Activated naive CD8-positive, alpha-beta T cell treated with anti-CD3 and anti-CD28 coated beads for 36 hours (primary cell): ENCODE measurements around the gene HSPG2. TPM values are rescaled to one million over a fixed set of nuclear protein-coding genes. Genes with fewer than 3 reads are reported as not detected.
A peak's percentile ranks its signal among the peaks of the same experiment; 100 is the strongest.
"Not testable (repeated sequence)": the region's sequence is repeated elsewhere in the genome, so short reads cannot be mapped to it uniquely, and the experiment has no call there.

Experiments used
- DNase-seq: peaks from one replicate; pipeline ENCODE4 v3.0.0; 2021
- H3K27ac Mint-ChIP-seq: one replicate; pipeline ENCODE4 v1.8.0; 2022; ENCODE audit warnings: mild to moderate bottlenecking, moderate library complexity, mixed read lengths
- H3K27me3 Mint-ChIP-seq: one replicate; pipeline ENCODE4 v1.8.0; 2022; ENCODE audit warnings: mild to moderate bottlenecking, mixed read lengths
- H3K36me3 Mint-ChIP-seq: one replicate; pipeline ENCODE4 v1.8.0; 2021; ENCODE audit warnings: mild to moderate bottlenecking, mixed read lengths
- H3K4me1 Mint-ChIP-seq: one replicate; pipeline ENCODE4 v1.8.0; 2021; ENCODE audit warnings: mixed read lengths
- H3K4me3 Mint-ChIP-seq: one replicate; pipeline ENCODE4 v1.8.0; 2022; ENCODE audit warnings: mild to moderate bottlenecking, moderate library complexity, mixed read lengths
- H3K9me3 Mint-ChIP-seq: one replicate; pipeline ENCODE4 v1.8.0; 2022; ENCODE audit warnings: mixed read lengths
- total RNA-seq, 2 experiments: library from RNA; stranded (reverse); gene quantifications; one replicate each; pipeline ENCODE4 v1.2.3, GENCODE V29; 2021

HSPG2 gene
- total RNA-seq, 2 experiments from 2014 or later, result 11.0 to 11.6 TPM

DNA sequence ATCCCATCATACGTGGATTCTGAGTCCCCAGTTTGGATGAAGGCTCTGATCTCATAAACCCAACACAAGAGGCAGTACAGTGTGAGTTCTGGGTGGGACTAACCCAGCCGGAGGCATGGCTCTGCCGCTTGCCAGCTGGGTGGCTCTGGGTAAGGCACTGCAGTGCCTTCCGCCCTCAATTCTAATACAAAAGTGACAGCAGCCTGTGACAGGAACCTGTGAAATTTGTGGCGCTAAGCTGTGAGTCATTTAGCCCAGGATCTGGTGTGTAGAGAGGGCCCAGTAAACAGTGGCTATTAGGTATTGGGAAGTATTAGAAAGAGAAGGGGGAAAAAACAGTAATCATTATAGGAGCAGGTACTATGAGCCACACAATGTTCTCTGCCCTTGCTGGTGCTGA is 23.3 kb downstream of the HSPG2 start:
- H3K36me3 Mint-ChIP-seq, result no peaks in the 10 kb centered on the region
- DNase-seq, result peak; percentile 39
- H3K4me1 Mint-ChIP-seq, result peaks cover 25% of the 10 kb centered on the region
- H3K4me3 Mint-ChIP-seq, result no peak overlapping the region
- H3K27me3 Mint-ChIP-seq, result no peaks in the 10 kb centered on the region
- peak overlapping the region; percentile 73 for H3K27ac Mint-ChIP-seq
- no peaks in the 10 kb centered on the region for H3K9me3 Mint-ChIP-seq

DNA sequence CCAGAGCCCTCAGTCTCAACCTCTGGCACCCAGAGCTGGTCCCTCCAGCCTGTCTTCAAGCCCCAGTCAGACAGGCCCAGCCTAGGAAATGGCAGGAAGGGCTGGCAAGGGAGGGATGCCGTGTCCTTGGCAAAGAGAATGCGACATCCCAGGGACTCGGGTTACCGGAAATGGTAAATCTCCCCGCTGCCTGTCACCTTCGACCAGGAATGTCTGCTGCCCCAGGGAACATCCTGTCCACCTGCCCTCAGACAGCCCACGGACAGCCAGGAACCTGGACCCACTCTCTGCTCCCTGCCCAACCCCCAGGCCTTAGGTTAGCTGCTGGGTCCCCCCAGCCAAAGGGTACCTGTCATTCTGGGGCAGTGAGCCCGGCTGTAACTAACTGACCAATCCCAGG is 23.9 kb downstream of the HSPG2 start:
- DNase-seq, result no peak
- Mint-ChIP-seq H3K27ac (peak overlapping the region; percentile 73), H3K27me3 (no peaks in the 10 kb centered on the region), H3K36me3 (no peaks in the 10 kb centered on the region), H3K4me3 (no peak overlapping the region), H3K9me3 (no peaks in the 10 kb centered on the region), H3K4me1 (peaks cover 25% of the 10 kb centered on the region)

DNA sequence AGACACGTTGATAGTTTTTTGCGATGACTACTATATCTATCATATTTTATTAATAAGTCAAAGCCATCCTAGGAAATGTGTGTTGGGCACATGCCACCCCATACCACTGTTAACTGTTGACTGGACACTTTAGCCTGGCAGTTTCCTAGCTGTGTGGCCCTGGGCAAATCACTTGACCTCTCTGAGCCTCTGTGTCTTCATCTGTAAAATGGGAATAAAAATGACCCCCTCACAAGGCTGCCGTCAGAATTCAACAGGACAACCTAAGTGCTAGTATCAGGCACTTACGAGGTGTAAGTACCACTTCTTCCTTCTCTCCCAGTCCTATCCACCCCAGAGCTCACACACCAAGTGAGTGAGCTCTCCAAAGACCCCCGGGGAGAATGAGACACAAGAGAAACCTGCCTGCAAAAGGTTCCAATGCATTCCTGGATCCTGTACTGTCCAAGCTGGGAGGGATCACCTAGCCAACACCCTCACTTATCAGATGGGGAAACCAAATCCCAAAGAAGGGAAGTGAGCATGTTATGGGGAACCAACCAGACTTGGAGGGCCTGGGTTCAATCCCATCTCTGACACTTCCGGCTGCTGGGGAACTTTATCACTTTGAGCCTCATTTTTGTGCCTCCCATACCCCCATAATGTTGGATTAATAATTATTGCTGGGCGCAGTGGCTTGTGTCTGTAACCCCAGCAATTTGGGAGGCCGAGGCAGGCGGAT is 24.9 kb downstream of the HSPG2 start:
- Mint-ChIP-seq H3K9me3 (no peaks in the 10 kb centered on the region), H3K27ac (no peak overlapping the region), H3K4me3 (no peak overlapping the region), H3K36me3 (no peaks in the 10 kb centered on the region), H3K4me1 (peaks cover 28% of the 10 kb centered on the region), H3K27me3 (no peaks in the 10 kb centered on the region)
- no peak for DNase-seq

DNA sequence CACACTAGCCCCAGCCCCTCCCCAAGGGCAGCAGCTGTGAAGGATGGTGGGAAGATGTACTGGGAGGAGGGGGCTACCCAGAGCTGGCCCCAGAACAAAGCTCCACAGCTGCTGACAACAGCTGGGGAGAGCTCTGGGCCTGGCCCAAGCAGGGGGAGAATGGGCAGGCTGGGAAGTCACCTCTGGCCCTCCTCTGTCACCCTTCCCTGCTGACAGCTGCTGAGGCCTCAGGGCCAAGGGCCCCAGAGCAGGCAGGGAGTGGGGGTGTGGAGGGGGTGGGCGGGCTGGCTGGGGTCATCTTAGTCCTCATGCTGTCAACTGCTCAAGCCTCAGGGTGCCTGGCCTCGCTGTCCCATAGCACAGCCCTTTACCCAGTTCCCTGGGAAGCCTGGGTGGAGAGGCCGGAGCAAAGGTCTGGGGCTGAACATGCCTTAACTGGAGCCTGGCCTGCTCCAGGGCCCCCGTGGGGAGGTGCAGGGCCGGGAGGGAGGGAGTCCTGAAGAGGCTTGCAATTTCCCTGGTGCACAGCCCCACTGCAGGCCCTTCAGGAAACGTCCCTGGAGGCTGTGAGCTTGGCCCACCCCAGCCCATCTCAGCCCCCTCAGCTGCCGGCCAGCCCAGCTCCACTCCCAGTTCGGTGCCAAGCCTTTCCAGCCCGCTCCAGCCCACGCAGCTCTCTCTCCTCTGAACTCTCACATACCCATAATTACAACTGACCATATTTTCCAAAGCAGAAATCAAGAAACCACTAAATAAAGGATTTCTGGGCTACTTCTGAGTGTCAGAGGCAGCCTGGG is 25.7 kb downstream of the HSPG2 start:
- no peak overlapping the region for H3K27ac Mint-ChIP-seq
- DNase-seq, result no peak
- H3K36me3 Mint-ChIP-seq, result no peaks in the 10 kb centered on the region
- H3K9me3 Mint-ChIP-seq, result no peaks in the 10 kb centered on the region
- no peaks in the 10 kb centered on the region for H3K27me3 Mint-ChIP-seq
- peaks cover 28% of the 10 kb centered on the region for H3K4me1 Mint-ChIP-seq
- H3K4me3 Mint-ChIP-seq, result no peak overlapping the region

DNA sequence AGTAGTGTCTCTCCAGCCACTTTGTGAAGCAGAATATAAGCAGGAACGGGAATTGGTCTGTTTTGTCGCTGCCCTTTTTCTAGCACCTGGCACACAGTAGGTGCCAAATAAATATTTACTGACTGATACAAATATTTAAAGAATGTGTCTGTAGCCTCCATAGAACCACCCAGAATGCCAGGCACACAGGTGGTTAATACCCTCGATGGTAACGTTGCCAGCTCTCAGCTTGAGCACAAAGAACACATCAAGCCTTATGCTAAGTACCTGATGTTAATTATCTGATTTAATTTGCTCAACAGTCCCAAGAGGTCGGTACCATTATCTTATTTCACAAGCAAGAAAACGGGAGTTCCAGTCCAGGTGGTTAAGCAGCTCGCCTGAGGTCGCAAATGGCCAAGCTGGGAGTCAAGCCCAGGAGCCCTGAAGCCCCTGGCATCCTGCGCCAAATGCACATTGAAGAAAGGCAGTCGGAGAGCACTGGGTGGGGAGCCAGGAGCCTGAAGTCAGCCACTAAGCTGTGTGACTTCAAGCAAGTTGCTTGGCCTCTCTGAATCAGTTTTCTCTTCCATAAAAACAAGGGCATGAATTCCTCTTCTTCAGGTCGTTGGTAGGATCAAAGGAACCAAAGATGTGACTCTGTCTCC is 26.4 kb downstream of the HSPG2 start:
- Mint-ChIP-seq H3K27ac (peak overlapping the region; percentile 82), H3K27me3 (no peaks in the 10 kb centered on the region), H3K9me3 (no peaks in the 10 kb centered on the region), H3K36me3 (no peaks in the 10 kb centered on the region), H3K4me1 (peaks cover 28% of the 10 kb centered on the region), H3K4me3 (no peak overlapping the region)
- DNase-seq, result no peak

DNA sequence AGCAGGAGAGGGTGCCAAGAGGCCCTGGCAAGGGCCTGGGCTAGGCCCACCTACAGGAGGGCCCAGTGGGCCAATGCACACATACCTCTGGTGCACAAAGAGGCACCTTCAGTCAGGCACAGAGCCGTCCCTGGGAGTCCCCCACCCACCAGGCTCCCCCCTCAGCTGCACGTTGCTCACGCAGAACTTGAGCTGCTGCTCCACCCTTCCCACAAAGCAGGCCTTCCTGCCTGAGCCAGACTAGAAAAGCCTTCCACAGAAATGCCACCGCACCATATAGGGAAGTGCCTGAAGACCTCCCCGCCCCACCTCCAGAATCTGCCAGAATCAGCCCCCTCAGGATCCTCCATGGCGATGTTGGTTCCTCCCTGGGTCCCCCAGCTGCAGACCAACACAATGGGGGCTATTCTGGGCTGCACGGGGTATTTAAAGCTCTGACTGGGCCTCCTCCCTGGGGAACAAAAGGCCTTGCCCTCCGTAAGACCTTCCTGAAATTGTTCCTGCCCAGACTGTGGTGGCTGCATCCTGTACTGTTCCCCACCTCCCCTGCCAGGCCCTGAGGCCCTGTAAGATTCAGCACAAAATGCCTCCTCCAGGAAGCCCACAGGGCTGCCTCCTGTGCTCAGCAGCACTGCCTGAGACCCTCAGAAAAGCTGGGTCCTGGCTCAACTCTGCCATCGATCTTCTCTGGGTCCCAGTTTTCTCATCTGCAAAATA is 27.2 kb downstream of the HSPG2 start:
- H3K9me3 Mint-ChIP-seq, result no peaks in the 10 kb centered on the region
- peak; percentile 74 for DNase-seq
- peaks cover 33% of the 10 kb centered on the region for H3K4me1 Mint-ChIP-seq
- no peaks in the 10 kb centered on the region for H3K27me3 Mint-ChIP-seq
- H3K36me3 Mint-ChIP-seq, result no peaks in the 10 kb centered on the region
- peak overlapping the region; percentile 82 for H3K27ac Mint-ChIP-seq
- H3K4me3 Mint-ChIP-seq, result peak overlapping the region; percentile 60

DNA sequence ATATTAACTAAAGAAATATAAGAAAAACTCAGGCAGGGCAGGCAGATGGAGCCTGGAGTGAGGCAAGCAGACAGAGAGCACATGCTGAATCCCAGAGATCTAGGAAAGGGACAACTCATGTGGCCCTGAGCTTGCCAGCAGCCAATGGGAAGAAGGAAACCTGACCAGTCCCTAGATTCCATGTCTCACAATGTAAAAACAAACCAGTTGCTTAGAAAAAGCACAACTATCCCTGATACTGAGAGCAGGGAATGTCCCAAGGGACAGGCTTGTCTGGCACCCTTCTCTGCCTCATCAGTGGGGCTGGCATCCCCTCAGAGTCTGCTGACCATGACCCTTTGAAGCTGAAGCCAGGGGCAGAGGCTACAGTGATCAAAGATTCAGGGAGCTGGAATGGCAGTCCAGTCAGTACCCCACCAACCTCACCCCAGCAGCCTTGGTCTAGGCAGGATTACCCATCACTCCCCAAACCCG is 27.8 kb downstream of the HSPG2 start:
- peak overlapping the region; percentile 82 for H3K27ac Mint-ChIP-seq

DNA sequence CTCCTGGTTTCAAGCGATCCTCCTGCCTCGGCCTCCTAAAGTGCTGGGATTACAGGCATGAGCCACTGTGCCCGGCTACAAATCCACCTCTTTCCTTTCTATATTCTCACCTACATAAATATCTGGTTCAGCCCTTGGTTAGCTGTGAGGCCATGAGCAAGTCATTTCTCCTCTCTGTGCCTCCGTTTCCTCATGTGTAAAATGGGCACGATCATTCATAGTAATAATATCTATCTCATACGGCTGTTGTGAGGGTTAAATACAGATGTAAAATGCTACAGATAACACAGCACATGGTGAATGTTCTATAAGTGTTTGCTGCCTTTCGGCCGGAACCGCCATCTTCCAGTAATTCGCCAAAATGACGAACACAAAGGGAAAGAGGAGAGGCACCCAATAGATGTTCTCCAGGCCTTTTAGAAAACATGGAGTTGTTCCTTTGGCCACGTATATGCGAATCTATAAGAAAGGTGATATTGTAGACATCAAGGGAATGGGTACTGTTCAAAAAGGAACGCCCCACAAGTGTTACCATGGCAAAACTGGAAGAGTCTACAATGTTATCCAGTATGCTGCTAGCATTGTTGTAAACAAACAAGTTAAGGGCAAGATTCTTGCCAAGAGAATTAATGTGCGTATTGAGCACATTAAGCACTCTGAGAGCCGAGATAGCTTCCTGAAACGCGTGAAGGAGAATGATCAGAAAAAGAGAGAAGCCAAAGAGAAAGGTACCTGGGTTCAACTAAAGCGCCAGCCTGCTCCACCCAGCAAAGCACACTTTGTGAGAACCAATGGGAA is 29.2 kb downstream of the HSPG2 start:
- Mint-ChIP-seq H3K27ac (peak overlapping the region; percentile 2), H3K4me1 (peaks cover 30% of the 10 kb centered on the region)
- not testable (repeated sequence) for DNase-seq, H3K27me3 Mint-ChIP-seq, H3K9me3 Mint-ChIP-seq, H3K36me3 Mint-ChIP-seq, H3K4me3 Mint-ChIP-seq

More for the DNA sequence above, 27.8 kb downstream of the HSPG2 start:
- Mint-ChIP-seq H3K36me3 (no peaks in the 10 kb centered on the region), H3K27me3 (no peaks in the 10 kb centered on the region), H3K9me3 (no peaks in the 10 kb centered on the region), H3K4me1 (peaks cover 36% of the 10 kb centered on the region), H3K4me3 (peak overlapping the region; percentile 60)
- DNase-seq, result no peak

DNA sequence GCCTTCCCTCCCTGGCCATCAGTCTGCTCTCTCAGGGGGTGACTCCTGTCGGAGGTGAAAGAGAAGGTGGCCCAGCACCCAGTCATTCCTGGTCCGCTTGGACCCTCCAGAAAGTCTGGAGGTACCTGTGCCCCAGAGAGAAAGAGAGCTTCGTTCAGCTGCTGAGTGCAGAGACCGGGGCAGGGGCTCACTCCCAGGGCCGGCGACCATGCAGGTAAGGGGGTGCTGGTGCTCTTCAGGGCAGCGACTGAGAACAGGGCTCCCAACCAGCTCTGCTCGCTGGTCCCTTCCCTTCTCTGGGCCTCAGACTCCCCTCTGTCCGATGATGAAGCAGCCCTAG is 30.1 kb downstream of the HSPG2 start:
- Mint-ChIP-seq H3K36me3 (no peaks in the 10 kb centered on the region), H3K4me1 (peaks cover 32% of the 10 kb centered on the region), H3K4me3 (no peak overlapping the region), H3K27ac (no peak overlapping the region), H3K27me3 (no peaks in the 10 kb centered on the region), H3K9me3 (no peaks in the 10 kb centered on the region)
- DNase-seq, result no peak

DNA sequence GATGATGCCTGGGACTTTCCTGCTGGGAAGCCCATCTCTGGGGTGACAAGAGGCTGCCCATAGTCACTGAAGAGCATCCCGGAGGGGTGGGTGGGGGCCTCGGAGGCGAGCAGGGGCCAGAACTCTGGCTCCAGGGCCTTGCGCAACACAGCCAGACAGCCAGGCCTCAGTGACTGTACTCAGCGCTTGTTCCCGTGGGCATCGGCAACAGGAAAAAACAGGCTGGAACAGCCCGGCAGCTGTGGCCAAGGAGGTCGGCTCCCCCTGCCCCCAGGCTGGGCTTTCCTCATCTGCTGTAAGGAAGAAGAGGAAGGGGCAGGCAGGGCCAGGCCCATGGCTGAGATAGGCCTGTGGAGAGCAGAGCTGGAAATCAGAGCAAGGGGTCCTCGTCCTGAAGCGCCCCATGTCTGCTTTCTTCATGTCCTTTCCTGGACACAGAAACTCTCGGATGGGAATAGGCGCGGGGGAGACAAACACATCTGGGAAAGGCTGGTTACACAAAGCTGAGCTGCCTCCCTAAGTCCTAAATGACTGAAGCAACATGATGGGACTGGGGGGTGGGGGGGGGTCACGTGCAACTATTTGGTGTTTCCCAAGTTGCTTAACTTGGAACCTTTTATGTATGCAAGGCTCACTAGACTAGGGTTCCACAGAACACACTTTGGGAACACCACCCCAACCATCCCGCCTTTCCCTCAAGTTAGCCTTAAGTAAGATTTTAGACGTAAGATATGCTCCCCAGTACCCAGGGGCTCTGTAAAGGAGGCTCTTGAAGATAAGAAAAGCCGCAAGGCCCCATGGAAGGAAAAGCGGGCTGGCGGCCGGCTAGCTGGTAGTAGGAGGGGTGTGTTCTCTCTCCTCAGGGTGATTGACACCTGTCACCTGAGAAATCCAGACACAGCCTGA is 30.7 kb downstream of the HSPG2 start:
- Mint-ChIP-seq H3K27me3 (no peaks in the 10 kb centered on the region), H3K9me3 (no peaks in the 10 kb centered on the region), H3K4me1 (peaks cover 34% of the 10 kb centered on the region), H3K4me3 (no peak overlapping the region), H3K36me3 (no peaks in the 10 kb centered on the region), H3K27ac (no peak overlapping the region)
- no peak for DNase-seq

DNA sequence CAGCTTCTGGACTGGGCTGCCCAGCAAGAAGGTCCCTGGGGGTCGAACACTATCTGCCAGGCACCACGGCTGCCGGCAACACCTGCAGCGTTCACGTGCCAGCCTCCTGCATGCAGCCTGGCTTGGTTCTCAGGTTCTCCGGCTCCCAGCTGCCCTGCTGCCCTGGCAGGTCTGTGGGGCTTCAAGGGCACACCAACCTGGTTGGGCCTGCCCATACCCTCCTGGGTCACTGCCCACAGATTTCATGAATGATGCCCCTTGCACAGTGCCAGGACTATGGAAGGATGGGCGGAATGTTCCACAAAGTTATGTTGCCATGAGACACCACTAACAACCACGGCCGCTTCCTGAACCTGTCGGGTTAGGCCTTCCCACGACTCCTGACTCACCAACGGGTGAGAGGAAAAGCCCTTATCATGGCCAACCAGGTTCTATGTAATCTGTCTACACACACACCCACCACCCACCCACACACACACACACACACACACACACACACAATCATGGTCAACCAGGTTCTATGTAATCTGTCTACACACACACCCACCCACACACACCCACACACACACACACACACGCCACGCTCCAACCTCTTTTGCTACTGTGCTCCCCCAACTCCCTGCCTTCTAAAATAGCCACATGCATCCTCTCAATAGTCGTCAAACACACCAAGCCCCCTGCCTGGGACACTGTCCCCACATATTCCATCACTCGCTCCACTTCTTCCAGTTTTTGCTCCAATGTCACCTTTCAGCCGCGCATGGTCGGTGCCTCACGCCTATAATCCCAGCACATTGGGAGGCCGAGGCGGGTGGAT is 32.2 kb downstream of the HSPG2 start:
- H3K36me3 Mint-ChIP-seq, result no peaks in the 10 kb centered on the region
- no peak overlapping the region for H3K27ac Mint-ChIP-seq
- no peaks in the 10 kb centered on the region for H3K27me3 Mint-ChIP-seq
- no peaks in the 10 kb centered on the region for H3K9me3 Mint-ChIP-seq
- peaks cover 26% of the 10 kb centered on the region for H3K4me1 Mint-ChIP-seq
- H3K4me3 Mint-ChIP-seq, result no peak overlapping the region
- peak; percentile 24 for DNase-seq

DNA sequence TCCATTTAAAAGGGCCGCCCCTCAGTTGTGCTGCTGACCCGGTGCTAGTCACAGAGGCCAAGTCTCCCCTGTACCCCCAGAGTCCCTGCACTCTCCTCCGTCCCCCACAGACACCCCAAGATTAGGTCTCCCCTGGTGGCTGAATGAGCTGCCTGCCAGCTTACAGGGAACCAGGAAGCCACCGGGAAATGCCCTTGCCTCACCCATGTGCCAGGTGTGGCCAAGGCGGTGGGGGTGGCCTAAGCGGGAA is 32.7 kb downstream of the HSPG2 start:
- H3K4me3 Mint-ChIP-seq, result no peak overlapping the region
- no peak overlapping the region for H3K27ac Mint-ChIP-seq

More for the DNA sequence above, 32.7 kb downstream of the HSPG2 start:
- peaks cover 20% of the 10 kb centered on the region for H3K4me1 Mint-ChIP-seq
- H3K9me3 Mint-ChIP-seq, result no peaks in the 10 kb centered on the region
- no peak for DNase-seq
- no peaks in the 10 kb centered on the region for H3K36me3 Mint-ChIP-seq
- H3K27me3 Mint-ChIP-seq, result no peaks in the 10 kb centered on the region
